Hepatocyte (in vitro differentiated cells): ENCODE measurements around the gene KCNJ4.

Source experiments
- CTCF ChIP-seq: fragments of 200-600 bp; sonication (generic); IDR thresholded peaks from 2 replicates; pipeline ENCODE4 v1.5.1; 2016; ENCODE audit warnings: antibody characterized with exemption, mild to moderate bottlenecking; ENCODE audit not compliant: poor library complexity
- EZH2 ChIP-seq: fragments of 200-600 bp; sonication (generic); IDR thresholded peaks from 2 replicates; pipeline ENCODE4 v1.6.1; 2016; ENCODE audit warnings: antibody characterized with exemption, mild to moderate bottlenecking, borderline replicate concordance

DNA sequence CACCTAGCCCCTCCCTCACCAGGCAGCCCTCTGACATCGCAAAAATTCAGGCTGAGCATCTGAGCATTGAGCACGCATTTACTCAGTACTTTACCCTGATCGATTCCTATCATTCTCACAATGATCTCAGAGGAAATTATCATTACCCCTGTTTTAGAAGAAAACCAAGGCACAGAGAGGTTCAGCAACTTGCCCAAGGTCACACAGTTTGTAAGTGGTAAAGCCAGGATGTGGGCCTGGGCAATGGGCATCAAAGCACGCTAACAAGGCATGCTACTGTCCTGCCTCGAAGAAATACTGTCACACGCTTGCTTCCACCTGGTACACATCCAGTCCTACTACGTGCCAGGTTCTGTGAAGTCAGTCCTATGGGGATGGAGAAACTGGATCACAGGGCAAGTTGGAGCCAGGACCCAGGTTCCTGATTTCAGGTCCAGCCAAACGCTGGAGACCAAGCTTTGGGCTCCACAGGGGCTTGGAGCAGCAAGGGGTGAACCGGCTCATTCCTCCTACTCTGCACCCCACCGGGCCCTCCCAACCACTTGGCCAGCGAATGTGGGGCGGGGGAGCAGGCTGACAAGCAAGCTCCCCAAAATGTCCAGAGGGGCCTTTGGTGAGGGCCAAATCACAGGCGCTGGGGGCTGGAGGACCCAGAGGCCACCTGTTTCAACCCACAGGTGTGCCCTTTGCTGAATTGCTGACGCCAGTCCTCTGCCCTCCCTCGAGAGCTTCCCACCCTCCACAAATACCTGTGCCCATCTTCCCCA, 18.2 kb downstream of the KCNJ4 start:
- no peak for TF ChIP-seq CTCF
- TF ChIP-seq EZH2: no peak
